H1 (cell line): Measurements from ENCODE around the gene RHEB.

Experiments
- ATF2 ChIP-seq: IDR thresholded peaks from 2 replicates; pipeline ENCODE4 v1.6.1; 2012; ENCODE audit warnings: low read length, inconsistent platforms
- ATF3 ChIP-seq: IDR thresholded peaks from 2 replicates; pipeline ENCODE4 v1.6.1; 2011; ENCODE audit warnings: low read depth, mild to moderate bottlenecking, low read length; ENCODE audit not compliant: insufficient read depth
- CTCF ChIP-seq, 3 experiments: IDR thresholded peaks; 1 replicate in 2 of 3; 2 replicates in 1 of 3; pipeline versions ENCODE4 v1.5.1 to v1.6.1; 2011; ENCODE audit warnings: low read length in 3 of 3, mild to moderate bottlenecking in 3 of 3, inconsistent platforms in 2 of 3, low read depth in 1 of 3, moderate library complexity in 1 of 3; ENCODE audit not compliant: insufficient read depth in 1 of 3; ENCODE audit errors: control extremely low read depth in 1 of 3
- EP300 ChIP-seq, 2 experiments: IDR thresholded peaks; 1 replicate in 1 of 2; 2 replicates in 1 of 2; pipeline ENCODE4 v1.6.1; 2011 to 2012; ENCODE audit warnings: low read depth in 2 of 2, low read length in 2 of 2, mild to moderate bottlenecking in 2 of 2, borderline replicate concordance in 1 of 2, inconsistent platforms in 1 of 2, moderate library complexity in 1 of 2
- RAD21 ChIP-seq, 2 experiments: IDR thresholded peaks in 1 of 2; conservative IDR thresholded peaks in 1 of 2; 2 replicates each; pipeline ENCODE4 v1.6.1; 2011; ENCODE audit warnings: low read depth in 2 of 2, low read length in 2 of 2, improper control_type of control experiment in 1 of 2, inconsistent platforms in 1 of 2, mild to moderate bottlenecking in 1 of 2, moderate library complexity in 1 of 2
- SAP30 ChIP-seq: fragments of 300-600 bp; sonication (generic); IDR thresholded peaks from 2 replicates; pipeline ENCODE4 v1.7.1; 2012; ENCODE audit warnings: low read length, moderate library complexity, mild to moderate bottlenecking, inconsistent platforms; ENCODE audit not compliant: insufficient read depth, insufficient replicate concordance

GRCh38 chr7:151439855-151440798 is 79.6 kb downstream of the RHEB start, which contains the start of gene CRYGN:
- TF ChIP-seq CTCF (IDR thresholded peaks at IDR 0.05; ENCODE audit: control extremely low read depth in 1 of 3, insufficient read depth in 1 of 3, low read depth in 1 of 3, low read length in 3 of 3) = no peak
- no peak for TF ChIP-seq ATF3
- TF ChIP-seq EP300 (IDR thresholded peaks at IDR 0.05; ENCODE audit: borderline replicate concordance in 1 of 2, low read depth in 2 of 2, low read length in 2 of 2) = no peak
- no peak for TF ChIP-seq ATF2
- no peak for TF ChIP-seq SAP30
- no peak for TF ChIP-seq RAD21 (IDR thresholded peaks at IDR 0.05 in 1 of 2, conservative IDR thresholded peaks at IDR 0.05 in 1 of 2; ENCODE audit: low read depth in 2 of 2, low read length in 2 of 2)
